ENCODE results near the gene LPAR1.

DNA sequence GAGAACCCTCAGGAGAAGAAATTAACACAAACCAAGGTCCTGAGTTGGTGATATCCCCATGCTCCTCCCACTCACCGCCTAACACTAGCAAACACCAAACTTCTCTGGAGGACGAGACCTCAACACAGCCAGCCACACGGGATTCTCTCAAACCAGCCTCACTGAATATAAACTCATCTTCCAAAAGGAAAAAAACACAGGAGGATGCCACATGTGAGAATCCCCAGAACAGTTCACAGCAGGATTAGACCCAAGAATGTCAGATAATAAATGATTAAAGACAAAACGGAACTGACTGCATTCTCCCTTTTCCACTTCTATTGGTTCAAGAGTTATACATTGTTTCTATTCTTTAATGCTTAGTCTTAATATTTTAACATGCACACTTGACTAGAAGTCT is 89.2 kb downstream of the LPAR1 start:
- TF ChIP-seq CTCF (IDR thresholded peaks at IDR 0.05) (no peak), EP300 (IDR thresholded peaks at IDR 0.05) (no peak), POLR2A (IDR thresholded peaks at IDR 0.05) (no peak), POLR2AphosphoS5 (IDR thresholded peaks at IDR 0.05) (no peak)
